HPDE6-E6E7 (cell line): ENCODE results near the gene DENND1A.
"Not testable (repeated sequence)": the region's sequence is repeated elsewhere in the genome, so short reads cannot be mapped to it uniquely, and the experiment has no call there.

Experiments used
- DNase-seq: peaks from one replicate; pipeline ENCODE4 v3.0.0; 2011; ENCODE audit warnings: missing footprints; ENCODE audit errors: extremely low spot score

Gene DENND1A

DNA sequence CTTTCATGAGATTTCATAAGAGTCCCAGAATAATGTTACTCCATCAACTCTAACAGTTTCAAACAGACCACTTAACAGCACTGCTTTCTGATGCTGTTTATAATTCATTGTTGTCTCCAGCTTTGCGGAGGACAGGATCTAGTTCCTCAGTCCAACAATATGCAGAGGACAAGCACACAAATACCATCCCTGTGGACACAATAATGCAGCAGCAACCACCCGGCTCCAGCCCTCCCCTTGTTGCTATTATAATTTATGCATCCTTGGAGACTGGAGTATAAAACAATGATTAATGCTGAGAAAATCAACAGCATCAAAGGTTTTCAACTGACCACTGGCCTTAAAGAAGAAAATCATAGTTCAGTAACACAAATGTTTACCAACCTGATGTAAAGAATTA lies 108.3 kb downstream of the DENND1A start:
- DNase-seq, result no peak

DNA sequence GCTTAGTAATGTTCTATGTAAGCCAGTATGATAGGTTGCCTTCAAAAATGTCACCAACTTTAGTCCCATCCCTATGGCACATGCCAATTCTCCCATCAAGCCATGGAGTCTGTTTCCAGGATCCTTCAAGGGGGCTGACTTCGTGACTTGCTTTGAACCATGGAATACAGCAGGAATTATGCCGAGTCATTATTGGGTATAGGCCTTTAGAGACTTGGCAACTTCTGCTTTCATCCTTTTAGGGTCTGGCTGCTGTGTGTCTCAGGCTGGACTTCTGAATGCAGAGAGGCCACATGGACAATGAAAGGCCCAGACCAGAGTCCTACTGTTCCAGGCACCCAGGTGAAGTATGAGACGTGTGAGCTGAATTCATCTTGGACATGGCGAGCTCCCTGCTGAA lies 109.8 kb downstream of the DENND1A start:
- DNase-seq, result no peak

DNA sequence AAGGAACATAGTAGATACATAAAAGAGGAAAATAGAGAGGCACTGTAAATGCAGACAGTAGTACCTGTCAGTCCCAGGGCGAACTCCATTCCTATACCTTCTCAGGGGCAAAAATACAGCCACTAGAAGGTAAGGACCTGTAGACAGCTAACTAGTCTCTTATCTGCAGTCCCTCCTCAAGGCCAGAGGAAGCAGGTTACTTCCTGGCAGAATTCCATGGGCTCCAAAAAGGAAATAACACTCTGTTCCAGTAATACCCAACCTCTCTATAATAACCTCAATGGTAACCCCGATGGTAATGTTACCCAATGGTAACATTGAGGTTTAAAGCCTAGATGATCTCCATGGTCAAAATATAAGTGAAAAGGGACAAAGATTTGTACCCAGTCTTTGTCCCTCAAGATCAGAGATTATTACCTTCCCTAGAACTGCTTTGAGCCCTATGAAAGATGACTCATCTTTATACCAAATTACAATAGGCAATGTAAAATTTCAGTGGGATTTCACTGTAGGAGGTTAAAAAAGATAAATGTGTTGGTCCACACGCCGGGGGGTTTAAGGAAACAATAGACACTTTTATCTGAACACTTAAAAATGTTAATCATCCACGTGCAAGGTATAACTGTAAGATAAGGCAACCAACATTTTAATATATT lies 113.0 kb downstream of the DENND1A start:
- DNase-seq, result no peak

DNA sequence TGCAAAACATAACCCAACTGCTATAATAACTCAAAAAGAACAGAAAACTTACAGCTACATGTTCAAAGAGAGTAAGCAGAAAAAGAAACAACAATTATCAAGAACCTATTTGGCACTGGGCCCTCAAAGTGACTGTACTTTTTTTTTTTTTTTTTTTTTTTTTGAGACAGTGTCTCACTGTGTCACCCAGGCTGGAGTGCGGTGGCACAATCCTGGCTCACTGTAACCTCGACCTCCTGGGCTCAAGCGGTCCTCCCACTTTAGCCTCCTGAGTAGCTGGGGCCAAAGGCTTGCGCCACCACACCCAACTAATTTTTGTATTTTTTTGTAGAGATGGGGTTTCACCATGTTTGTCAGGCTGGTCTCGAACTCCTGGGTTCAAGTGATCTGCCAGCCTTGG lies 114.1 kb downstream of the DENND1A start:
- not testable (repeated sequence) for DNase-seq

DNA sequence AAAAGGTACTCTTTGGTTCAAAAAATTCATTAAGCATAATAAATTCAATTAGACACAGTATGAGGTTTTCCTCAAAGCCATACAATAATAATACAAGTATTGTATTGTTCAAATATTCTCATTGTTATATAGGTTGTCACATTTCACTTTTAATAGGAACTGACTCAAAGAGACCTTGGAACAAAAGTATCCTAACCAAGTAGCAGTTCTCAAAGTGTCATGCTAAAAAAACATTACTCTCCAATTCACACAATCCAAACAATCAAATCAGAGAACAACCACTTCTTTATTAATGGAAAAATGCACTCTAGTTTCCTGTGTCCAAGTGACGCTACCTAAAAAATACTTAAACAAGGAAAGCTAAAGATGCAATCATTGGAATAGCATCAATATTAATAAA lies 115.4 kb downstream of the DENND1A start:
- no peak for DNase-seq

DNA sequence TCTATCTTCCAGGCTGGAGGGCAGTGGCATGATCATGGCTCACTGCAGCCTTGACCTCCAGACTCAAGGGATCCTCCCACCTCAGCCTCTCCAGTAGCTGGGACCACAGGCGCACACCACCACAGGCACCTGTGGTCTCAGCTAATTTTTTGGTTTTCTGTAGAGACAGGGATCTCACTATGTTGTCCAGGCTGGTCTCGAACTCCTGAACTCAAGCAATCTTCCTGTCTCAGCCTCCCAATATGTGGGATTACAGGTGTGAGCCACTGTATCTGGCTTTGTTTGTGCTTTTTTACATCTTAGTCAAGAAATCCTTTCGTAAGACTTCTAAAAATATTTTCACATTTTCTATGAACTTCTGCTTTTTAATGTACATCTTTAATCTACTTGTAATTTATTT lies 116.9 kb downstream of the DENND1A start:
- DNase-seq, result no peak

DNA sequence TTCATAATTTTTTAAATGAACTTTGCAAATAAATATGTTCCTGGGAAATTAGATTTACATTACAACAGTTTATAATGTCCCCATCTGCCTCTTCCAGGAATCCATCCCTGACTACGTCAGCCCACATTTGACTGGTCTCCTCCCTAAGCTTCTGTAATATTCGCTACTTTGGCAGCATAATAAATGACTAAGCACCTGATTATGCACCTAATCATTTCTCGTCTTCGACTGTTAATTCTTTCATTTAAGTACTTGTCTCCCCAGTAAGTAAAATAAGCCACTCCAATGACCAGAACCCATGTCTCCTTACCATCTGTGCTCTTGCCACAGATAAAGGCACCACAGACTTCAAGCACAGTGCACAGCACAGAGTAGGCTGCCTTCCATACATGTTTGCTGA lies 122.7 kb downstream of the DENND1A start:
- DNase-seq, result no peak

DNA sequence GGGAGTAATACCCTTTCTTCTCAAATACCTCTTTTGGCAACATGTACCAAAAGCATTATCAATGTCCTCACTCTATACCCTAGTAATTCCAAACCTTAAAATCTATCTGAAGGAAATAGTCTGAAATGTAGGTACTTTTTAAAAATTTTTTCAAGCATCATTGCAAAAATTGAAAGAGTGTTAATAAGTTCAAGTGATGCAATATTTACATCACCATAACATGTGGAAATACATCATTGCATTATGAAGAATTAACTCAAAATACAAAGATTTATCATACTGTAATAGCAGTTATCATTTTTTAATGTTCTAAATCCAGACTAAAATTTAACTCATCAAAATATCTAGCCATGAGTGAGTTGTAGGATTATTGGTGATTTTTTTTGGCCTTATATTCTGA lies 123.1 kb downstream of the DENND1A start:
- DNase-seq, result no peak

DNA sequence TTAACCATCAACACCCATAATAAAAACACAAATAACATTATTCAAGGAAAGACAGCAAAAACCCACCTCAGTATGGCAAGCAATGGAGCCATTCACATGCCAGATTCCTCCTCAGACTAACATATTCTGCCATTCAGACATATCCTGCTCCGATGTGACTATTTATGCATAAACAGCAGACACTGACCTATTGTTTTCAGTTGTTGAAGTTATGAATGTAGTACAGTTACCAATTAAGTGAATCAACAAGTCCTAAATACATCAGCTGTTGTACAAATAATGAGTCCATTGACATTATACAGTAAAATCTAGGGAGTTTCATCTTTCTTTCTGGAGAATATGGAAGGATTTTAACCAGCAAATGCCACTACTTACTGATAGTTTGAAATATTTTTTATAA lies 131.7 kb downstream of the DENND1A start:
- no peak for DNase-seq

DNA sequence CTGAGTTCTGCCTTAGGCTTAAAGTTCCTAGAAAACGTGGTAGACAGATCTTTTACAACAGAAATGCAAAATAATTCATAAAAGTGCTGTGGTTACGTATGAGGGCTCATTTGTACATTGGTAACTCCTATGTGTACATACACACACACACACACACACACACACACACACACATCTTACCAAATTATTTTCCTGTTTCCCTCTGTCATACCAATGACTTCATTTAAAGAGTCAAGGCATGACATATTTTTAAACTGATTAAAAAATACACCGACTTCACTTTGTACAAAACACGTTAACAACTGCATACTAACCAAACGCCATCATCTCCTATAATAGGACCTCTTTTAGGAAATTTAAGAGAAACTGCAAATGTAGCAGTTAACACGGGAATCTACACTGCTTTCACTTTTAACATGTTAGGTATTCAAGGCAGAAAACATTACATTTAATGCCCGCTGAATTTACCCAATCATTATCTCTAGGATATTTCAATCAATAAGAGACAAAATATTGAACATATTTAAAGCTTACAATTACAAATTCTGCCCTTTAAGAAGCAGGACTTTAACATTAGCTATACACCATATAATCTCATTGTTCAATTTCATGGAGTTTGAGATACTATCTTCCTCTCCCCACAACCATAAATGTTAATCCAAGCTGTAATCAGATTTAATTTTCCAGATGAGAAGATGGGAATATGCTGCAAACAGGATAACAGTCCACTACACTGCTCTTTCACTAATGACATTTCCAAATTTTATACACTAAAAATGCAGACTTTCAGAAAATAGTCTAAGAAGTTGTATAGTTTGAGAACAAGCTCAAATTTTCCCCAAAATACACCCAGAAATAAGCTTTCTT lies 133.1 kb downstream of the DENND1A start:
- DNase-seq, result no peak

DNA sequence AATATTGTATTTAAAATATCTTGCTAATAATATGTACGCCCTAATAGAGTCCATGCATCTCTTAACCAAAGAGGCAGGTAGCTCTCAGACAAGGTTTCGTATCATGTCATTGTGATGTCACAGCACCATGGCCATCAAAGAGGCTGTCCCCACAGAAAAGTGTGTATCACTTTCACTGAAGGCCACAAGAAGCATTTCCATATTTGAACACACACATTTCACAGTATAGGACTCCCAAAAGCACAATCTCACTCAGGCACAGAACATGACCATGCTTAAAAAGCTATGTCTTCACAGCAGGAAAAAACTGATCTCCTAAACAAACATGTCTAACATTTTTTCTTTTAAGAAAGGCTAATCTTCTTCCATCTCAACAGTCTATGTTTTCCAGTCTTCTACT lies 133.8 kb downstream of the DENND1A start:
- no peak for DNase-seq

DNA sequence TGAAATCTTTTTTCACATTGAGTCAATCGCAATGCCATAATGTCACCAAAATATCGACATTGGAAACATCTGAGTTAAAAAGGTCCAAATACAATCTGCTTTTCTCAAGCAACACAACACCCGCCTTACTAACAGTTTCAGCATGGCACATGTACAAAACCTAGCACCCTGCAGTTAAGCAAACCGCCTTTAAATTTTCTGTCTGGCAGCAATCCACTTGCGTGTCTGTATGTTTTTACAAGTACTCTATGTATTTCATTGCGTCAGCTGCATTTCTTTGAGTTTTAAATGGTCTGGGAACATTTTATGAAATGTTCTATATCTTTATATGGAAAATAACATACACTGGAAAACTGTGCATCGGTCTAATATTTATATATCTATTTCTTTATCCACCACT lies 134.6 kb downstream of the DENND1A start:
- DNase-seq, result no peak

DNA sequence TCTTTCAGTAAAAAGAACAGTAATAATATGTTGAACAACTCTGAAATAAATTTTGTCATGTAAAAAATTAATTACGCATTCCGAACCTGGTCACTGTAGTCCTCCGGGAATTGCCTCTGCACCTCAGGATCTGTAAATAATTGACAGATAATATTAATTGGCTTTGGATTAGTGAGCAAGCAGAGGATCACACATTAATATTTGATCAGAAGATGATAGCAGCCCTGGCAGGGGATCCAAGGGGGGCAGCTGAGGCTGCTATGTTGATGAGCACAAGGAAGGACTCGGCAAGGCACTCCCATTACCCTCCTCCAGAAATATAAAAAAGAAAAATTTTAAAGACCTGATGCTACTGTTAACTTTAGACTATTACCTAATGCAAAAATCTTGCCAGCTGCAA lies 137.4 kb downstream of the DENND1A start:
- DNase-seq, result no peak

DNA sequence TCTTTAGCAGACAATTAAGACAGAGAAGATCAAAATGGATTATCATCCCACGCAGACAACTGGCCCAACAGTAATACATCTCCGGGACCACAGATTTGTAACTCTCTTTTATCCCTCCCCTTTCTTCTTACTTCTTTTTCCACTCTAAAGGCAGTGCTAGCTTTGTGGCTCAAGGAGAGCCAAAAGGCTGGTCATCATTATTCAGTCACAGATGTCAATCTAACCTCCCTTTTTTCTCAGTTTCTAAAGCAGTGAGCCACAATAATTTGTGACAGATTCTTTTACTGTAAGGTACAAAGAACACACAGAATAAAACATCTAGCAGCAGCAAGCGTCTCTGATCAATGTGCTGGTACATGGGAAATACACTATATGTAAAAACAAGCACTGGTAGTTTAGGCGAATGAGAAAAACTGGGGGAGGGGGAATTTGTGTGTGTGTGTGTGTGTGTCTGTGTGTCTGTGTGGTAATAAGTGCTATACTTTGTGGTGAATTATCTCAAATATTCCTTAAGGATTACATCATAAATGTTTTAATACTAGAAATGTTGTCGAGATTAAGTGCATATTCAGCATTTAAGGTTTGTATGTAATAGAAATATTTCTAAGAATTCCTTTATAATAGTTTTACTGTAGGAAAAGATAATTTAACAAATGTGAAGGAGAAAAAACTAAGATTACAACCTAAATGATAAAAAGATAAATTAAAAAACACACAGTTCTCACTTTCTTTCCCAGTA lies 140.2 kb downstream of the DENND1A start:
- no peak for DNase-seq

DNA sequence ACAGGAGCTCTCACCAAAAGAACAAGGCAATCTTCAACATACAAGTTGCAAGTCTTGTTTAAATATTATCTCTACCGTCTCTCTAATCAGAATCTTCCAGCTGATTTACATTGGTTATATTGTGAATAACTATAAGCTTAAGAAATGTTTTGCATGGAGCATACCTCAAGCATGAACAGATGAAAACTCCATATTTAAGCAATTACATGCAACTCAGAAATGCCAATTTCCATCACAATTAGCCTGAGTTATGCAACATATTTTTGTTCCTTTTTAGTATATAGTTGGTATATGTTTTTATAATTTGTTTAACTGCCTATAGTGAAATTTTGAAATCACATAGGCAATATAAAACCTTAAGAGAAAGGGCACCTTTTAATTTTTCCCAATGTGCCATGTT lies 142.5 kb downstream of the DENND1A start:
- DNase-seq, result no peak

DNA sequence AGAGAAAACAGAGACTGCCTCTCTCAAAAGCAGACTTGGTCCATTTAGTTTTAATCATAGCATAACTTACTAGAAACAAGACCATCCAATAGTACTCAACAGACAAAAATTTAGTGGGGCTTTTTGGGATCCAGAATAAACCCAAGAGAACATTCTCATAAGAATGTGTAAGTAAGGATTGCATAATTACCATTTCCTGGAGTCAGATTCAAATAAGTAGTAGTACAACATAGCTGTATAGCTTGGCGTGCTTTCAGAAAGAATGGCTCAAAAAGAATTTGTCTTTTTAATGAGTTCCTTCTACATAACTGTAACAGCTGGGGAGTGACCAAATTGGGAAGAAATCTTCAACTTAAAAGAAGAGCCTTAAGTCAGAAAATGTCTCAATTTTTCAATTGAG lies 145.4 kb downstream of the DENND1A start:
- DNase-seq, result no peak

DNA sequence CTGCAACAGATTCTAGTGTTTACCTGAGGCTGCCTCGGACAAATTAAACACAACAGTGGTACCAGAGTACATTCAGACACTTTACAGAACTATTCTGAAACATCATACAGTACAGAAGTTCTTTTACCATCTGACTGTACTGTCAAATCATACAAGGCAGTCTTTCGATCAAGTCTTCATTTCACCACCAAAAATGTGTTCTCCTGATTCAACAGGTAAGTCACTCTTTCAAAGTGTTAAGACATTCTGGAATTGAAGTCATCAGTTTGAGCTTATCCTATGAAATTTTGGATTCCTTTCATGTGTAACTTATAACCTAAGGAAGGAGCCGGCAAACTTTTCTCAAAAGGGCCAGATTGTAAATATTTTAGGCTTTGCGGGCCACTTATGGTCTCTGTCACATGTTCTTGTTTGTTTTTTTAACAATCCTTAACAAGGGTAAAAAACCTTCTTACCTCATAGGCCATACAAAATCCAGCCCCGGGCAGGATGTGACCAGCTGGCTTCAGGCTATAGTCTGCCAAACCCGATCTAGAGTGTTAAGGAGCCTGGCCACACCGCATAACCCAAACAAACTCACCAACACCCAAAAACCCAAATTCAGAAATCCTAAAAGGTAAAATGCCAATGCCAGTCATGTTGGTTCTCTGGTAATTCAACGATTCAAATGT lies 151.6 kb downstream of the DENND1A start:
- no peak for DNase-seq

DNA sequence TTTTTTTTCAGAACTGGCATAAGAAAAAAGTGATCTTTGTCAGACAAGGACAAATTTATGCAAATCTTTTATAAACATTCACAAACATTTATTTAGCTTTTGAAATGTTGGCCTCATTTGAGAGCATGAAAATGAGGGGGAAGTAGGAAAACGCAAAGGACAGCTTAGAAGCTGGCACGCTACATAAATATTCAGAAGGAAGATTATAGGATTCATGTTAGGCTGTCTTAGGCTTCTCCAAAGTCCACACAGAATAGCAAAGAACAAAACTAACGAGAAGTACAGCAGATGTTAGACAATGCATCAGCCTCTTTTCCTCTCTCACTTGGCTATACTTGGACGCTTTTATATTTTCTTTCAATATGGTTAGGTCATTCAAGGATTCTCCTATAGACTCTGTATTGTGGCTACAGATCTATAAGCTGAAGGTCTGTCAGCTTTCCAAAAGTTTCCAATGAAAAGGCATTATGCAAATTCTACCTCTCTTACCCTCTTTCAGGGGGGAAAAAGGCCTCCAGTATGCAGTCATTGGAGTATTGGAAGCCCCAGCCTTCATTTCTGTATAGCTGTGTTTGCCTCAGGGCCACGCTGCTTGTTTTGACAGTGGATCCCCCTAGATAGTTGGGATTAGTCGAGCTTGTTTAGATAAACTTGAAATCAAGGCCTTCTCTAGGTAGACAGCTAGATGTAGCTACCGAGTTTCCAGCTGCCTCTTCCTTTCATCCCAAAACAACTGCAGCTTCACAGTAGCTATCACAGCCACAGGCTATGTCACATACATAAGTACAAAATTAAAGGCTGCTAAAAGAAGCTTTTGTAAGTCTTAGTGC lies 153.0 kb downstream of the DENND1A start:
- DNase-seq, result no peak

DNA sequence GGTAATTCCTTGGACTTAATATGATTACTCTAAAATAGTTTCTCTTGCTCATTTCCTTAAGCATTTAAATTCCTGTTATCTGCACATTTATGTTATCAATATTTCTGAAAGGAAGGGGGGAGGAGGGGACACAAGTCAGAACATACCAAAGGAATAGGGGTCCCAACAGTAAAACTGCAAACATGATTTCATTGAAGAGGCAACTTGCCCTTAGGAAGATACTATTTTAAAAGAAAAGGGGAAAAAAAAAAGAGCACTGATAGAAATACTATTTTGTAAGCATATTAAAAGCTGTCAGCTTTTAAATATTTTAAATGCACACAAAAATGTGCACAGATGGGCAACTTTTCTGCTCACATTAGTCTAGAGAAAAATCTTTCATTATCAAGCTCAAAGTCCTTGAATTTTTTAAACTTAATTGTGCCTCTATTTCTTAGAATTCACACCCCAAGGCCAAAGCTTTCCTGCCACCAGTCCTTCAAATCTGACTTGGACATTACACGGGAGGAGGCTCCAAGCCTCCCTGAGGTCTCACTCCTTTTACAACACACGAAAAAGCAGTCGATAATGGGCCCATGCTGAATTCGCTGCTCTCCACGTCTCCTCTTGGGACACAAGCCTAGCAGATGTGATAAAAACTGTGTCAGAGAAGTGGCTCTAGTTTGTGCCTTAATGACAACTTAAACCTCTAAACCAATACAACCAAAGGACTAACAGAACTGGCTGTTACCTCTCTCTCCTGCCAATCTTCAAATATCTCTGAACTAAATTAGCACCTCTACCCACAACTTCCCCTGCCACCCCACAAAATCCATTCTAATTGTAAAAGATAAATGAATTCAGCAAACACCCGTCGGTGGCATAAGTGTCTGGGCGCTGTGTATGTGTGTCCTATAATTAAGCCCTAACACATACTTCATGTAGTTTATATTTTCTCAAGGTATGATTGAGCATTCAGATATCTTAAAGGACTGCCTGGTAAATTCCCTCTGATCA lies 154.3 kb downstream of the DENND1A start:
- DNase-seq, result no peak

DNA sequence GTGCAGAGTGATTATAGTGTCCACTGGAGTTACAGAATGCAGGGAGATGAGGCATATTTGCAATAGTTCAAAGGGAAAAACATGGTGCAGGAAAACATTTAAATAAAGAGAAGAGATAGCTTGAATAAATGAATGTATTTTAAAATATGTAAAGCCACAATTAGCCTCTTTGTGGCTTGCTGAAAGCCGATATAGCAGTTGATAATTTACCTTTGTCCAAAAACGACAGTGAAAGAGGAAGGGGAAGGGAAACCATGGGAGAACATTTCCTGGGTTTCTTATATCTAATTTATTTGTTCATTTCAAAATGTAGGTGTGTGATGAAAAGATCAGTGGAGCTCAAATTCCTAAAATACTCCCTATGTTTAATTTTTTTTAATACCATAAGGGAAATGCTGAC lies 156.1 kb downstream of the DENND1A start:
- no peak for DNase-seq
